Measurements from ENCODE around the gene NHS.

DNA sequence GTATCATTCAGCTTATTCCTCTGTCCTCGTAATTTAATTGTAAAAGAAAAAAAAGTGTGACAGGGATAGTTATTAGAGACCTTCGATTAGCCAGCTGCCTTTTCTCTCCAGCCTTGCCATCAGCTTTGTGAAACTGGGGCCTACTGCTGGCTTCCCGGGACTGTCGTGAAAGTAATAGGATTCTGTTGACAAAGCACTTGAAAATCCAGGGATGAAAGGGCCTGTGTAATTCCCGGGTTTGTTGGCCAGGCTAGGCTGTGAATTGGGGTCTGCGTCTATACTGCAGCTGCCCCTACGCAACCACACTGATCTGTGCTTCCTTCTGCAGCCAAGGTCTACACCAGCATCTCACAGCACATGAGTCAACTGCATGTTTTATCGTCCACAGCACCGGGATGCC is 241.9 kb downstream of the NHS start:
- TF ChIP-seq, protein P1, sequence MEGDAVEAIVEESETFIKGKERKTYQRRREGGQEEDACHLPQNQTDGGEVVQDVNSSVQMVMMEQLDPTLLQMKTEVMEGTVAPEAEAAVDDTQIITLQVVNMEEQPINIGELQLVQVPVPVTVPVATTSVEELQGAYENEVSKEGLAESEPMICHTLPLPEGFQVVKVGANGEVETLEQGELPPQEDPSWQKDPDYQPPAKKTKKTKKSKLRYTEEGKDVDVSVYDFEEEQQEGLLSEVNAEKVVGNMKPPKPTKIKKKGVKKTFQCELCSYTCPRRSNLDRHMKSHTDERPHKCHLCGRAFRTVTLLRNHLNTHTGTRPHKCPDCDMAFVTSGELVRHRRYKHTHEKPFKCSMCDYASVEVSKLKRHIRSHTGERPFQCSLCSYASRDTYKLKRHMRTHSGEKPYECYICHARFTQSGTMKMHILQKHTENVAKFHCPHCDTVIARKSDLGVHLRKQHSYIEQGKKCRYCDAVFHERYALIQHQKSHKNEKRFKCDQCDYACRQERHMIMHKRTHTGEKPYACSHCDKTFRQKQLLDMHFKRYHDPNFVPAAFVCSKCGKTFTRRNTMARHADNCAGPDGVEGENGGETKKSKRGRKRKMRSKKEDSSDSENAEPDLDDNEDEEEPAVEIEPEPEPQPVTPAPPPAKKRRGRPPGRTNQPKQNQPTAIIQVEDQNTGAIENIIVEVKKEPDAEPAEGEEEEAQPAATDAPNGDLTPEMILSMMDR (IDR thresholded peaks at IDR 0.05; ENCODE audit: borderline replicate concordance, extremely low read depth, low read length, poor library complexity, severe bottlenecking): no peak
- TF ChIP-seq EZH2 (IDR thresholded peaks at IDR 0.05; ENCODE audit: borderline replicate concordance, low read depth, low read length, severe bottlenecking): no peak
